Measurements from ENCODE around the gene TRIM63. TPM values are rescaled to one million over a fixed set of nuclear protein-coding genes. Genes with fewer than 3 reads are reported as not detected.

TRIM63 gene
- total and polyA plus RNA-seq, 9 of the 15 experiments (the other 6 are each of a cell fraction or from before 2014, with no cell fraction given), result 0.08 to 0.57 (median 0.36) TPM

DNA sequence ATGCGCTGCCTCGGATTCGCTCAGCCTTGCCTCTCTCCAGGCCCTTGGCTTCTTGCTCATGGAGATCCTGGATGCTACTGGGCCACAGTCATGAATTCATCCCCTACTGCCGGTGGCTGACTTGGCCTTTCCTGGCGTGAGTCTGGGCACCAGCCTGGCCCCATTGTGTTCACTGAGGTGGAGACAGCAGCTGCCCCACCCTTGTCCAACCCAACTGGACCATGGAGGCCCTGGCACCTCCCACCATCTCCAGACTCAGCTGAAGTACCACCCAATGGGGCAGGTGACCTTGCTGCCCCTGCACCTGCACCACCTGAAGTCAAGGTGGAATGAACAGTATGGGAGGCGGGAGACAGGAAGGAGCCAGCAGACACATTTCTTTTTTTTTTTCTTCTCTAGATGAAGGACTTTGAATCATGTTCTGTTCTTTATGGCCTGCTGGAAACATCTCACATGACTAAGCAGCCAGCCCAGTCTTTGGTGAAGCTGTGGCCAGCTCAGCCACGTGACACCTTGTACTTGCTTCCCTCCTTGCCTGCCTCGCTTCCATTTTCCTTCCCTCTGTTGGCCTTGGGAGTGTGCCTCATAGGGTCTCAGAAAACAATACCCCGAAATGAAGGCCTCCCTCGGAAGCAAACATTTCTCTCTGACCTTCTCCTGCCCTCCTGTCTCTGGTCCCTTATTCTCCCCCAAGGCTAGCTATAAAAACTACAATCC, 17.7 kb downstream of the TRIM63 start (continued):
- TF ChIP-seq, protein P1, sequence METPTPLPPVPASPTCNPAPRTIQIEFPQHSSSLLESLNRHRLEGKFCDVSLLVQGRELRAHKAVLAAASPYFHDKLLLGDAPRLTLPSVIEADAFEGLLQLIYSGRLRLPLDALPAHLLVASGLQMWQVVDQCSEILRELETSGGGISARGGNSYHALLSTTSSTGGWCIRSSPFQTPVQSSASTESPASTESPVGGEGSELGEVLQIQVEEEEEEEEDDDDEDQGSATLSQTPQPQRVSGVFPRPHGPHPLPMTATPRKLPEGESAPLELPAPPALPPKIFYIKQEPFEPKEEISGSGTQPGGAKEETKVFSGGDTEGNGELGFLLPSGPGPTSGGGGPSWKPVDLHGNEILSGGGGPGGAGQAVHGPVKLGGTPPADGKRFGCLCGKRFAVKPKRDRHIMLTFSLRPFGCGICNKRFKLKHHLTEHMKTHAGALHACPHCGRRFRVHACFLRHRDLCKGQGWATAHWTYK (CRISPR knock-in tag; IDR thresholded peaks at IDR 0.05), result peak; percentile 96
- TF ChIP-seq NCOA2 (IDR thresholded peaks at IDR 0.05; ENCODE audit: partially characterized antibody in 2 of 2) (no peak), NR2C2 (CRISPR knock-in tag; IDR thresholded peaks at IDR 0.05) (no peak), NR2C2 (tag; IDR thresholded peaks at IDR 0.05) (peak; percentile 73), ZNF324 (CRISPR knock-in tag; IDR thresholded peaks at IDR 0.05) (peak; percentile 56; the same call in 1 of the 2 replicates), NCOR1 (IDR thresholded peaks at IDR 0.05) (no peak), ARHGAP35 (IDR thresholded peaks at IDR 0.05; ENCODE audit: partially characterized antibody) (no peak), ZNF174 (CRISPR knock-in tag; IDR thresholded peaks at IDR 0.05) (no peak), CREB3 (tag; conservative IDR thresholded peaks at IDR 0.05; ENCODE audit: low read depth) (peak; percentile 97), BRCA1 (IDR thresholded peaks at IDR 0.05) (no peak), BRCA1 (CRISPR knock-in tag; IDR thresholded peaks at IDR 0.05) (no peak), ETS2 (tag; IDR thresholded peaks at IDR 0.05; ENCODE audit: borderline replicate concordance, poor library complexity, severe bottlenecking) (no peak), MAZ (CRISPR knock-in tag; conservative IDR thresholded peaks at IDR 0.05 in 1 of 2, IDR thresholded peaks at IDR 0.05 in 1 of 2) (peak in 1 of 2 experiments; percentile 77; a peak in 2 of 4 replicates), HMG20B (CRISPR knock-in tag; IDR thresholded peaks at IDR 0.05) (no peak), FOXJ2 (tag; IDR thresholded peaks at IDR 0.05) (peak; percentile 65), DPF2 (IDR thresholded peaks at IDR 0.05) (no peak), POU5F1 (IDR thresholded peaks at IDR 0.05; ENCODE audit: borderline replicate concordance, low read depth, low read length, partially characterized antibody) (no peak), SREBF1 (IDR thresholded peaks at IDR 0.05; ENCODE audit: borderline replicate concordance, low read depth, low read length) (no peak), ZNF184 (CRISPR knock-in tag; IDR thresholded peaks at IDR 0.05) (no peak), ILF3 (IDR thresholded peaks at IDR 0.05; ENCODE audit: borderline replicate concordance) (no peak), HDGF (IDR thresholded peaks at IDR 0.05) (no peak)
- TF ChIP-seq, protein P2, sequence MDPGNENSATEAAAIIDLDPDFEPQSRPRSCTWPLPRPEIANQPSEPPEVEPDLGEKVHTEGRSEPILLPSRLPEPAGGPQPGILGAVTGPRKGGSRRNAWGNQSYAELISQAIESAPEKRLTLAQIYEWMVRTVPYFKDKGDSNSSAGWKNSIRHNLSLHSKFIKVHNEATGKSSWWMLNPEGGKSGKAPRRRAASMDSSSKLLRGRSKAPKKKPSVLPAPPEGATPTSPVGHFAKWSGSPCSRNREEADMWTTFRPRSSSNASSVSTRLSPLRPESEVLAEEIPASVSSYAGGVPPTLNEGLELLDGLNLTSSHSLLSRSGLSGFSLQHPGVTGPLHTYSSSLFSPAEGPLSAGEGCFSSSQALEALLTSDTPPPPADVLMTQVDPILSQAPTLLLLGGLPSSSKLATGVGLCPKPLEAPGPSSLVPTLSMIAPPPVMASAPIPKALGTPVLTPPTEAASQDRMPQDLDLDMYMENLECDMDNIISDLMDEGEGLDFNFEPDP (CRISPR knock-in tag; IDR thresholded peaks at IDR 0.05), result peak; percentile 53; the same call in 1 of the 2 replicates
- TF ChIP-seq, protein P3, sequence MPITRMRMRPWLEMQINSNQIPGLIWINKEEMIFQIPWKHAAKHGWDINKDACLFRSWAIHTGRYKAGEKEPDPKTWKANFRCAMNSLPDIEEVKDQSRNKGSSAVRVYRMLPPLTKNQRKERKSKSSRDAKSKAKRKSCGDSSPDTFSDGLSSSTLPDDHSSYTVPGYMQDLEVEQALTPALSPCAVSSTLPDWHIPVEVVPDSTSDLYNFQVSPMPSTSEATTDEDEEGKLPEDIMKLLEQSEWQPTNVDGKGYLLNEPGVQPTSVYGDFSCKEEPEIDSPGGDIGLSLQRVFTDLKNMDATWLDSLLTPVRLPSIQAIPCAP (CRISPR knock-in tag; IDR thresholded peaks at IDR 0.05; ENCODE audit: borderline replicate concordance), result no peak
- TF ChIP-seq, protein P4, sequence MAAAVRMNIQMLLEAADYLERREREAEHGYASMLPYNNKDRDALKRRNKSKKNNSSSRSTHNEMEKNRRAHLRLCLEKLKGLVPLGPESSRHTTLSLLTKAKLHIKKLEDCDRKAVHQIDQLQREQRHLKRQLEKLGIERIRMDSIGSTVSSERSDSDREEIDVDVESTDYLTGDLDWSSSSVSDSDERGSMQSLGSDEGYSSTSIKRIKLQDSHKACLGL (CRISPR knock-in tag; IDR thresholded peaks at IDR 0.05; ENCODE audit: borderline replicate concordance, poor library complexity, severe bottlenecking), result peak; percentile 51
